AG09309 (cell line): ENCODE data around the gene EMC1.

Source experiments
- DNase-seq: peaks from one replicate; pipeline ENCODE4 v3.0.0-alpha.2; 2010; ENCODE audit warnings: low read depth
- H3K4me3 ChIP-seq: 2 replicates; pipeline ENCODE4 v1.5.1; 2011; ENCODE audit warnings: mild to moderate bottlenecking, low read depth, low read length, moderate library complexity; ENCODE audit not compliant: control insufficient read depth
- TF ChIP-seq, protein P1 (sequence below): IDR thresholded peaks from 2 replicates; pipeline ENCODE4 v1.5.1; 2011; ENCODE audit warnings: mild to moderate bottlenecking, low read depth, low read length, inconsistent platforms; ENCODE audit not compliant: insufficient read depth, control insufficient read depth; ENCODE audit errors: missing control alignments

The EMC1 gene

DNA sequence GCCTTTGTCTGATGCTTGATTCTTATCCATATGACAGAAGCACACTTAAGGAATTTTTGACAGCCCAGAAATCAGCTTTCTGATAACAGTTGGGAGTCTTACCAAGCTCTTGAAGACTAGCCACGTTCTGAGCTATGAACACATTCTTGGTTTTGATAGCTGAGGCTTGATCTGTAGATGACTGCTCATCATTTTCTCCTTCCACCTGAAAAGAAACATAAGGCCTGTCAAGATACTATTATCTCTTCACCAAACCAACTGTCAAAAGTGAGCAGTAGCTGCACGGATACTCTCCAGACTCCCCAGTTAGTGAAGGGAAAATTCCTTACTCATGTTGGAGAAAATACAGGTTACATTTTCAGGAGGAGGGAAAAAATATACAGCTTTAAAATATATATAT is 53.5 kb downstream of the EMC1 start:
- no peak for DNase-seq
- no peak overlapping the region for H3K4me3 ChIP-seq
- TF ChIP-seq, protein P1, sequence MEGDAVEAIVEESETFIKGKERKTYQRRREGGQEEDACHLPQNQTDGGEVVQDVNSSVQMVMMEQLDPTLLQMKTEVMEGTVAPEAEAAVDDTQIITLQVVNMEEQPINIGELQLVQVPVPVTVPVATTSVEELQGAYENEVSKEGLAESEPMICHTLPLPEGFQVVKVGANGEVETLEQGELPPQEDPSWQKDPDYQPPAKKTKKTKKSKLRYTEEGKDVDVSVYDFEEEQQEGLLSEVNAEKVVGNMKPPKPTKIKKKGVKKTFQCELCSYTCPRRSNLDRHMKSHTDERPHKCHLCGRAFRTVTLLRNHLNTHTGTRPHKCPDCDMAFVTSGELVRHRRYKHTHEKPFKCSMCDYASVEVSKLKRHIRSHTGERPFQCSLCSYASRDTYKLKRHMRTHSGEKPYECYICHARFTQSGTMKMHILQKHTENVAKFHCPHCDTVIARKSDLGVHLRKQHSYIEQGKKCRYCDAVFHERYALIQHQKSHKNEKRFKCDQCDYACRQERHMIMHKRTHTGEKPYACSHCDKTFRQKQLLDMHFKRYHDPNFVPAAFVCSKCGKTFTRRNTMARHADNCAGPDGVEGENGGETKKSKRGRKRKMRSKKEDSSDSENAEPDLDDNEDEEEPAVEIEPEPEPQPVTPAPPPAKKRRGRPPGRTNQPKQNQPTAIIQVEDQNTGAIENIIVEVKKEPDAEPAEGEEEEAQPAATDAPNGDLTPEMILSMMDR, result no peak

DNA sequence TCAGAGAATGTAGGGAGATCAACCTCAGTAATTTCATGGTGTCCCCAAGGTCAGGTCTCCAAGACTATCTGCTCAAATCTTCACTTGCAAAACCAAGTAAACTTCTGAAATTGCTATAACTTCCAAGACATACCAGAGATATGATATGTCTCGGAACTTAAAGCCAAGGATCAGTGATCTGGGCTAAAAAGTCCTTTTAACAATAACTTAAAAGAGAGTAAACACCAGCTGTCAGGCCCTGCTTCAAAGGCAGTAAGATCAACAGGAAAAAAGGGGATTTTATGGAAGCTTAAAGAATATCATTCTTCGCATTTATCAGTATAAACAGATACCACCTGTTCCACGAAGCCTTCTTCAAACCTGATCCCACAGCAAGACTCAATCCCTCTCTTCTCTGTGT is 55.0 kb downstream of the EMC1 start:
- DNase-seq, result no peak
- H3K4me3 ChIP-seq, result no peak overlapping the region
- TF ChIP-seq, protein P1, result no peak

- no peak for DNase-seq
- TF ChIP-seq, protein P1, result no peak
- H3K4me3 ChIP-seq, result no peak overlapping the region
Measured at GRCh38 chr1:19193004-19193403, 58.3 kb downstream of the EMC1 start.

GRCh38 chr1:19191811-19192210 is 59.5 kb downstream of the EMC1 start:
- H3K4me3 ChIP-seq, result no peak overlapping the region
- TF ChIP-seq, protein P1, result no peak

DNA sequence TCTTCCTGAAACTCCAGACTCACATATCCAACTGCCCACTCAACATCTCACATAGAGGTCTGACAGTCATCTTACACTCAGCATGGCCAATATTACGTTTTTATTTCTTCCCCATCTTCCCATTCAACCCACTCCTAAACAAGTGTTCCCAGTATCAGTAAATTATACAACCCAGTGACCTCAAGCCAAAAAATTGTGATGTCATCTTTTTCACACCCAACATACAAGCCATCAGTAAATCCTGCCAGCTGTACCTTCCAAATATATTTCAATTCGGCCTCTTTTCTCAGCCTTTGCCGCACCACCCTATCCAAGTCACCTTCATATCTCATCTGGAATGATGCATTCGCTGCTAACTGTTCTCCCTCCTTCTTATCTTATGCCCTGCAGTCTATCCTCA is 60.9 kb downstream of the EMC1 start:
- no peak overlapping the region for H3K4me3 ChIP-seq
- DNase-seq, result no peak
- TF ChIP-seq, protein P1, result no peak

More at GRCh38 chr1:19191811-19192210, 59.5 kb downstream of the EMC1 start:
- DNase-seq, result no peak

DNA sequence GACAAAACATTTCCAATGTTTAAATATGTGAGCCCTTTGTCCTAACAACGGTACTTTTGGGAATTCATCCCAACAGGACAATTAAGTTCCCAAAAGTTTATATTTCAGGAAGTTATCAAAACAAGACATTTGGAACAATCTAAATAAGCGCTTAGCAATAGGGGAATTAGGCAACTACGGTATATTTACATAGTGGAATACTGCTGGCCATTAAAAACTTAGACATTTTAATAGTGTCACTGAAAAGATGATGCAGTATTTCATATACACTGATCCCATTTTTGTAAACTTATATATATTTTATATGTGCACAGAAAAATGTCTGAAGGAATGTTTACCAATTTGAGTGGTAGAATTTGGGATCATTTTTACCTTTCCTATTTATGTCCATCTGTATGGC is 62.1 kb downstream of the EMC1 start:
- TF ChIP-seq, protein P1, result no peak
- no peak for DNase-seq
- no peak overlapping the region for H3K4me3 ChIP-seq

DNA sequence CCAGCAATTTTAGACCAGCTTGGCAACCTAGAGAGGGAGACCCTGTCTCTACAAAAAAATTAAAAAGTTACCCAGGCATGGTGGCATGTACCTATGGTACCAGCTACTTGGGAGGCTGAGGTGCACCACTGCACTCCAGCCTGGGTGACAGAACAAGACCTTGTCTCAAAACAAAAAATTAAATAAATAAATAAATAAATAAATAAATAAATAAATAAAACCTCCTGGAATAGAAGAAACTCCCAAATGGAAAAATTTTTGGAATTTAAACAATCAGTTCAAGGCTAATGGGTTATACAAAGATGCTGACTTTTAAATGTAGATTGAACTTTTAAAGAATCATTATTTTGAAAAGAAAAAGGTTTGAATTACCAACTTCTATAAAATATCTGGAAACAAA is 63.5 kb downstream of the EMC1 start:
- no peak for DNase-seq
- TF ChIP-seq, protein P1, result no peak
- H3K4me3 ChIP-seq, result no peak overlapping the region
